Cardiac fibroblast (primary cell): Measurements from ENCODE around the gene LCLAT1.

Experiments
- DNase-seq, 2 donors: peaks; one replicate each; pipeline versions ENCODE4 v3.0.0 to v3.0.0-alpha.2; 2010; ENCODE audit warnings: low read depth in 2 of 2
- H3K4me3 ChIP-seq, 2 donors: replicated peaks in 1 of 2; 1 replicate in 1 of 2; 2 replicates in 1 of 2; pipeline ENCODE4 v1.5.1; 2011; ENCODE audit warnings: low read depth in 2 of 2, low read length in 2 of 2, mild to moderate bottlenecking in 2 of 2, moderate library complexity in 1 of 2
- TF ChIP-seq, protein P1 (sequence below): IDR thresholded peaks from one replicate; pipeline ENCODE4 v1.5.1; 2011; ENCODE audit warnings: low read depth, mild to moderate bottlenecking, low read length, inconsistent platforms

Gene LCLAT1

DNA sequence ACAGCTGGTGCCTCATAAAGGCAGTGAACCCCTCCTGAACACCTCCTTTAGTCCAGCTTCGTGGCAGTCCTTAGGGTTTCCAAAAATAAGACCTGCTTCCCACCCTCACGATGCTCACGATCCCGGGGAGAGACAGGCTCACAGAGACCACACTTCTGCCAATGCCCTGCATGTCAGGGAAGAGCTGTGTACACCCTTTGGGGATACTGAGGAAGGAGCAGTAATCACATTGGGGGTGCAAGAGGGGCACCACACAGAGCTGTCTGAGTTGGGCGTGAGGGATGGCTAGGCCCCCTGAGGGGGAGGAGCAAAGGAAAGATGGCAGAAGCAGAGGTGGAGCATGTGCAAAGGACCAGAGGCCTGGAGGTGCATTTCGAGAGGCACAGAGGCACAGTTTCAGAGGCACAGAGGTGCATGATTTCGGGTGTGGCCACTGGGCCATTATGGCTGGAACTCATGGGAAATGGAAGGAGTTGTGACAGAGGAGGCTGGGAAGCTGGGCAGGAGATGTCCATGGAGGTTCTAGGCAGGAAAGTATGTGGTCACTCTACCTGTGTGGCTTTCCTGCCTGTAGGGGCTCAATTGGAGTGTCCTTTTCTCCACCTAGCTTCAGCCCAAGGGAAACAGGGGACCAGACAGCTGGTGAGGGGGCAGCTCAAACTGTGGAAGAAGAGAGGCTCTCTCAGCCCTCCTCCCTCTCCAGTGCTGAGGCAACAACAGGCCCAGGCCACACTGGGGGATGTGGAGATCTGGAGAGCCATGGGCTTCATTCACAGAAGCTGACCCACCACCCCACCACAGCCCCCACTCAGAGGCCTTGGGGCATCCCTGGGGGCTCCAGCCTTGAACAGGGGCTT, 244.3 kb downstream of the LCLAT1 start:
- no peak overlapping the region for H3K4me3 ChIP-seq
- TF ChIP-seq, protein P1, sequence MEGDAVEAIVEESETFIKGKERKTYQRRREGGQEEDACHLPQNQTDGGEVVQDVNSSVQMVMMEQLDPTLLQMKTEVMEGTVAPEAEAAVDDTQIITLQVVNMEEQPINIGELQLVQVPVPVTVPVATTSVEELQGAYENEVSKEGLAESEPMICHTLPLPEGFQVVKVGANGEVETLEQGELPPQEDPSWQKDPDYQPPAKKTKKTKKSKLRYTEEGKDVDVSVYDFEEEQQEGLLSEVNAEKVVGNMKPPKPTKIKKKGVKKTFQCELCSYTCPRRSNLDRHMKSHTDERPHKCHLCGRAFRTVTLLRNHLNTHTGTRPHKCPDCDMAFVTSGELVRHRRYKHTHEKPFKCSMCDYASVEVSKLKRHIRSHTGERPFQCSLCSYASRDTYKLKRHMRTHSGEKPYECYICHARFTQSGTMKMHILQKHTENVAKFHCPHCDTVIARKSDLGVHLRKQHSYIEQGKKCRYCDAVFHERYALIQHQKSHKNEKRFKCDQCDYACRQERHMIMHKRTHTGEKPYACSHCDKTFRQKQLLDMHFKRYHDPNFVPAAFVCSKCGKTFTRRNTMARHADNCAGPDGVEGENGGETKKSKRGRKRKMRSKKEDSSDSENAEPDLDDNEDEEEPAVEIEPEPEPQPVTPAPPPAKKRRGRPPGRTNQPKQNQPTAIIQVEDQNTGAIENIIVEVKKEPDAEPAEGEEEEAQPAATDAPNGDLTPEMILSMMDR = no peak
- DNase-seq = no peak

DNA sequence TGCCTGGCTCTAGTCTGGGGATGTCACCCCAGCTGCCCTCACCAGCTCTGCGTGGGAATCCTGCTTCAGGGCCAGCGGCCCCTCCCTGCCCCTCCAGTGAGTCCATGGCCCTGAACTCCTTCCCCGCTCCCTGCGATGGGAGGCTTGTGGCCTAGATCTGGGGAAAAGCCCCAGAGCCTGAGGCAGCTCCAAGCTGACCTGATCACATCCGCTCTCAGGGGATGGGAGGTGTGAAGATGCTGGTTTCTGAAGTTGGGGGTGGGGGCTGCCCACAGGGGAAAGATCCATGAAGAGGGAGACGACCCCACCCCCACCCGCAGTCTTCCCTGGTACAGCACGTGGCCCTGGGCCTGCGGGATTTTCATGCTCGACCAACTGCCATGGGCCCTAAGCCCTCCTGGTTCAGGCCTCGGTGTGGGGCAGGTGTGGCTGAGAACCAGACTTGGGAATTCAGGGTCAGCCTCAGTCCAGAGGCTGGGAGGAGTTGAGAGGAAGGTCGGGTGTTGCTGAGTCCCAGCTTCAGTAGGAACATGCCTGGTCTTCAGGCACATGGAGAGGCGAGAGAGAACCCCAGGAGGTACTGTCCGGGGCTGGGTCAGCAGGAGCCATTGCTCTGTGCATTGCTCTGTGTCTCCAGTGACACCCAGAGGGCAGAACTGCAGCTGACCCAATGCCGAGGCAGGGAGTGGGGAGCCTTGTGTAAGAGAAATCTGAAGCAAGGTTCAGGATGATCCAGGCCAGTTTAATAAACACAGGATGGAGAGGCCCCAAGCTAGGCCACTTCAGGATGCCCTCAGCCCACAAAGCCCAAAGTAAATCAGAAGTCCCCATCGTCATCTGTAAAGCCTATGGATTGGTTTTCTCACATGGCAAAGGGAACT, 245.1 kb downstream of the LCLAT1 start:
- H3K4me3 ChIP-seq = no peak overlapping the region
- TF ChIP-seq, protein P1 = peak; percentile 29
- peak; percentile 23 to 31 for DNase-seq

DNA sequence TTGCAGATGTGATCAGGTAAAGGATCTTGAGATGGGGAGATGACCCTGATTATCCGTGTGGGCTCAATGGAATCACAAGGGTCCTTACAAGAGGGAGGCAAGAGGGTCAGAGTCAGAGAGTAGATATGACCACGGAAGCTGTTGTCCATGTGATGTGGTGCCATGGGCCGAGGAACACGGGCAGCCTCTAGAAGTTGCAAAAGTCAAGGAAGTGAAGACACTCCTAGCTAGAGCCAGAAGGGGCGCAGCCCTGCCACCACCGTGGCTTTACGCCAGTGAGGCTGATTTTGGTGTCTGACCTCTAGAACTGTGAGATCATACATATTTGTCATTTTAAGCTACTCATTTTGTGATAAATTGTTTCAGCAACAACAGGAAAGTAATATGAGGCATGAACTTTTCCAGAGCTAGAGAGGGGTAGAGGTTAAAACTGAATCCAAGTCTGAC, 245.8 kb downstream of the LCLAT1 start:
- no peak overlapping the region for H3K4me3 ChIP-seq
- TF ChIP-seq, protein P1 = no peak
- no peak for DNase-seq
